Mucosa of rectum (tissue), 2 donors: ENCODE data around the gene ATP6AP1.
A peak's percentile ranks its signal among the peaks of the same experiment; 100 is the strongest.

Experiments
- H3K27ac ChIP-seq, 2 donors: one replicate each; pipeline ENCODE4 v1.7.0; 2013; ENCODE audit warnings: inconsistent platforms in 2 of 2, low read depth in 2 of 2, low read length in 2 of 2
- H3K27me3 ChIP-seq, 2 donors: one replicate each; pipeline ENCODE4 v1.7.0; 2013; ENCODE audit warnings: low read length in 2 of 2; ENCODE audit not compliant: control insufficient read depth in 2 of 2, insufficient read depth in 2 of 2
- H3K36me3 ChIP-seq, 2 donors: one replicate each; pipeline ENCODE4 v1.7.0; 2013; ENCODE audit warnings: low read length in 2 of 2; ENCODE audit not compliant: control insufficient read depth in 2 of 2, insufficient read depth in 2 of 2
- H3K4me1 ChIP-seq, 2 donors: one replicate each; pipeline ENCODE4 v1.7.0; 2013; ENCODE audit warnings: low read length in 2 of 2, mild to moderate bottlenecking in 1 of 2; ENCODE audit not compliant: control insufficient read depth in 2 of 2, insufficient read depth in 2 of 2
- H3K4me3 ChIP-seq, 2 donors: one replicate each; pipeline ENCODE4 v1.7.0; 2013; ENCODE audit warnings: low read length in 2 of 2
- H3K9ac ChIP-seq, 2 donors: one replicate each; pipeline ENCODE4 v1.7.0; 2013; ENCODE audit warnings: low read length in 2 of 2, low read depth in 1 of 2, mild to moderate bottlenecking in 1 of 2
- H3K9me3 ChIP-seq, 2 donors: one replicate each; pipeline ENCODE4 v1.7.0; 2013; ENCODE audit warnings: low read length in 2 of 2; ENCODE audit not compliant: control insufficient read depth in 2 of 2
- donor health status: healthy.
- donor health status: Normal muscosa, but diverticular disease.

The ATP6AP1 gene, protein sequence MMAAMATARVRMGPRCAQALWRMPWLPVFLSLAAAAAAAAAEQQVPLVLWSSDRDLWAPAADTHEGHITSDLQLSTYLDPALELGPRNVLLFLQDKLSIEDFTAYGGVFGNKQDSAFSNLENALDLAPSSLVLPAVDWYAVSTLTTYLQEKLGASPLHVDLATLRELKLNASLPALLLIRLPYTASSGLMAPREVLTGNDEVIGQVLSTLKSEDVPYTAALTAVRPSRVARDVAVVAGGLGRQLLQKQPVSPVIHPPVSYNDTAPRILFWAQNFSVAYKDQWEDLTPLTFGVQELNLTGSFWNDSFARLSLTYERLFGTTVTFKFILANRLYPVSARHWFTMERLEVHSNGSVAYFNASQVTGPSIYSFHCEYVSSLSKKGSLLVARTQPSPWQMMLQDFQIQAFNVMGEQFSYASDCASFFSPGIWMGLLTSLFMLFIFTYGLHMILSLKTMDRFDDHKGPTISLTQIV

DNA sequence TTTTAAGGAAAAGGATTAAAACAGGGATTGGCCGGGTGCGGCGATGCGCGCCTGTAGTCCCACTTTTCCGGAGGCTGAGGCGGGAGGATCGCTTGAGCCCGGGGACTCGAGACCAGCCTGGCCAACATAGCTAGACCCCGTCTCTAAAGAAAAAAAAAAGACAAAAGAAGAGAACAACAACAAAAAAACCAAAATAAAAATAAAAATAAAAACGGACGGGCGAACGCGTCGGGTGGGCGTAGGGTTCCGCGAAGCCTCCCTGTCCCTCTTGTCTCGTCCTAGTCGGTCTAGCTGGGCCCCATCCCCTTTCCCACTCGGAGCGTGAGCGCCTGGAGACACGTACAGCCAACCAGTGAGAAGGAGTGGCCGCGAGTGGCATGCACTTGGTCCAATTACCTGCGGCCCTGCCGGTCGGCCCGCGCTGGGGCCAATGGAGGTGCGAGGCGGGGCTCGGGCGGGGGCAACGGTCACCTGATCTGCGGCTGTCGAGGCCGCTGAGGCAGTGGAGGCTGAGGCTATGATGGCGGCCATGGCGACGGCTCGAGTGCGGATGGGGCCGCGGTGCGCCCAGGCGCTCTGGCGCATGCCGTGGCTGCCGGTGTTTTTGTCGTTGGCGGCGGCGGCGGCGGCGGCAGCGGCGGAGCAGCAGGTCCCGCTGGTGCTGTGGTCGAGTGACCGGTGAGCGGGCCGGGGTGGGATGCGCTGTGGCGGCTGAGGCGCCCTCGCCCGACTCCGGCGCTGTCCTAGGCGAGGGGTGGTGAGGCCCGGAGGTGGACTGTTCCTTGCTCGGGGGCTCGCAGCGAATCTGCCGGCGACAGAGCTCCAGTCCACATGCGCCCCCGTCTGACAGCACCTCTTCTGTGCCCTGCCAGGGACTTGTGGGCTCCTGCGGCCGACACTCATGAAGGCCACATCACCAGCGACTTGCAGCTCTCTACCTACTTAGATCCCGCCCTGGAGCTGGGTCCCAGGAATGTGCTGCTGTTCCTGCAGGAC is at the start of gene ATP6AP1:
ATP6AP1 (plus strand) TSS at position 502 of the 996 bp plus-strand sequence; CDS start at position 518, 16 bp downstream.
- Histone ChIP-seq H3K27ac (peak within 1 kb of the TSS; percentile 75), H3K4me3 (peak within 1 kb of the TSS; percentile 68 to 76), H3K4me1 (peaks cover 4 to 7% of the 10 kb centered on the region in 2 donors), H3K27me3 (no peaks in the 10 kb centered on the region), H3K36me3 (no peaks in the 10 kb centered on the region), H3K9me3 (no peaks in the 10 kb centered on the region), H3K9ac (peak within 1 kb of the TSS; percentile 56 to 66)

- Histone ChIP-seq H3K27ac (peak within 1 kb of the TSS; percentile 92), H3K27me3 (peaks cover 2 to 8% of the 10 kb centered on the region in 2 donors), H3K9ac (peak within 1 kb of the TSS; percentile 75 to 93), H3K4me3 (peak within 1 kb of the TSS; percentile 73 to 74), H3K9me3 (no peaks in the 10 kb centered on the region), H3K36me3 (no peaks in the 10 kb centered on the region), H3K4me1 (peaks cover 14 to 16% of the 10 kb centered on the region in 2 donors)
Observed at GRCh38 chrX:154378799-154379568, 49.5 kb upstream of the ATP6AP1 start, which contains the start of gene EMD. Gene EMD, plus strand, starts transcription at chrX:154379295. Its CDS starts 190 bp downstream, at chrX:154379485.

GRCh38 chrX:154379569-154379951 is 48.9 kb upstream of the ATP6AP1 start:
- Histone ChIP-seq H3K4me1 (peaks cover 12 to 14% of the 10 kb centered on the region in 2 donors), H3K27me3 (peaks cover 2 to 8% of the 10 kb centered on the region in 2 donors), H3K27ac (peak overlapping the region; percentile 92), H3K36me3 (no peaks in the 10 kb centered on the region), H3K9me3 (no peaks in the 10 kb centered on the region), H3K9ac (peak overlapping the region; percentile 75 to 93), H3K4me3 (peak overlapping the region; percentile 73 to 74)

DNA sequence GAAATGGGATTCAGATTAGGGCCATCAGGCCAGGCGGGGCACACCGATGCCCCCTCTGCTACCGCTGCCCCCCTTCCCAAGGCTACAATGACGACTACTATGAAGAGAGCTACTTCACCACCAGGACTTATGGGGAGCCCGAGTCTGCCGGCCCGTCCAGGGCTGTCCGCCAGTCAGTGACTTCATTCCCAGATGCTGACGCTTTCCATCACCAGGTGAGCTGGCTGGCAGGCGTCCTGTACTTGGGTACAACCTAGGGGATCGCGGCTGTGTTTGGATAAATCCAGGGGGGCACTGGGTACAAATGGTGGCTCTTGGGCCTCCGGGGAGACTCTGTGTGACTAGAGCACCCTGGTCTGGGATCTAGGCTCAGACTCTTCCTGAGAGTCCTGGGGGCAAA is 48.3 kb upstream of the ATP6AP1 start:
- H3K4me1 ChIP-seq: peaks cover 12 to 14% of the 10 kb centered on the region in 2 donors
- peak overlapping the region; percentile 92 for H3K27ac ChIP-seq
- H3K27me3 ChIP-seq: peaks cover 2 to 8% of the 10 kb centered on the region in 2 donors
- H3K9ac ChIP-seq: peak overlapping the region; percentile 75 to 93
- H3K36me3 ChIP-seq: no peaks in the 10 kb centered on the region
- H3K9me3 ChIP-seq: no peaks in the 10 kb centered on the region
- peak overlapping the region; percentile 73 to 74 for H3K4me3 ChIP-seq

DNA sequence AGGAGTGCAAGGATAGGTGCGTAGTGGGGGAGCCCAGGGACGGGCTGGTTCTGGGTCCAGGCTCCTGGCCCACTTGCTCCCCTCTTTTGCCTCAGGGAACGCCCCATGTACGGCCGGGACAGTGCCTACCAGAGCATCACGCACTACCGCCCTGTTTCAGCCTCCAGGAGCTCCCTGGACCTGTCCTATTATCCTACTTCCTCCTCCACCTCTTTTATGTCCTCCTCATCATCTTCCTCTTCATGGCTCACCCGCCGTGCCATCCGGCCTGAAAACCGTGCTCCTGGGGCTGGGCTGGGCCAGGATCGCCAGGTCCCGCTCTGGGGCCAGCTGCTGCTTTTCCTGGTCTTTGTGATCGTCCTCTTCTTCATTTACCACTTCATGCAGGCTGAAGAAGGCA is 47.7 kb upstream of the ATP6AP1 start:
- H3K9ac ChIP-seq: no peak overlapping the region

DNA sequence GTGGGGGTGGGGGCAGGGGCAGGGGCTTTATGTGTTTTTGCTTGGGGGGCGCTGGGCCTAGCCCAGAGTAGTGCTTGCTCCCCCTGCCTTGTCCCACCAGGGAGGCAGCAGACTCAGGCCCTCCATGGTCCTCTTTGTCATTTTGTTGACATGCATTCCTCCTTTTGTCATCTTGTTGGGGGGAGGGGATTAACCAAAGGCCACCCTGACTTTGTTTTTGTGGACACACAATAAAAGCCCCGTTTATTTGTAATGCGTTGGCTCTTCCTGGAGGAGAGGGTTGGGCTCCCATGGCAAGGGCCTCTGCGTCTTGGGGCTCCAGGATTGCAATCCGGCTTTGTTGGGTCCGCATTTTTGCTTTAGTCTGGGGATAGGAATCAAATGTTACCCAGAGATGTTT is 47.2 kb upstream of the ATP6AP1 start:
- H3K36me3 ChIP-seq: no peaks in the 10 kb centered on the region
- no peak overlapping the region for H3K9ac ChIP-seq
- H3K9me3 ChIP-seq: no peaks in the 10 kb centered on the region
- H3K4me1 ChIP-seq: peaks cover 12 to 14% of the 10 kb centered on the region in 2 donors
- H3K27me3 ChIP-seq: peaks cover 2 to 8% of the 10 kb centered on the region in 2 donors
- no peak overlapping the region for H3K4me3 ChIP-seq
- H3K27ac ChIP-seq: no peak overlapping the region

More for the DNA sequence above, 47.7 kb upstream of the ATP6AP1 start:
- no peak overlapping the region for H3K4me3 ChIP-seq
- H3K4me1 ChIP-seq: peaks cover 12 to 14% of the 10 kb centered on the region in 2 donors
- peaks cover 2 to 8% of the 10 kb centered on the region in 2 donors for H3K27me3 ChIP-seq
- no peaks in the 10 kb centered on the region for H3K9me3 ChIP-seq
- H3K27ac ChIP-seq: no peak overlapping the region
- H3K36me3 ChIP-seq: no peaks in the 10 kb centered on the region

DNA sequence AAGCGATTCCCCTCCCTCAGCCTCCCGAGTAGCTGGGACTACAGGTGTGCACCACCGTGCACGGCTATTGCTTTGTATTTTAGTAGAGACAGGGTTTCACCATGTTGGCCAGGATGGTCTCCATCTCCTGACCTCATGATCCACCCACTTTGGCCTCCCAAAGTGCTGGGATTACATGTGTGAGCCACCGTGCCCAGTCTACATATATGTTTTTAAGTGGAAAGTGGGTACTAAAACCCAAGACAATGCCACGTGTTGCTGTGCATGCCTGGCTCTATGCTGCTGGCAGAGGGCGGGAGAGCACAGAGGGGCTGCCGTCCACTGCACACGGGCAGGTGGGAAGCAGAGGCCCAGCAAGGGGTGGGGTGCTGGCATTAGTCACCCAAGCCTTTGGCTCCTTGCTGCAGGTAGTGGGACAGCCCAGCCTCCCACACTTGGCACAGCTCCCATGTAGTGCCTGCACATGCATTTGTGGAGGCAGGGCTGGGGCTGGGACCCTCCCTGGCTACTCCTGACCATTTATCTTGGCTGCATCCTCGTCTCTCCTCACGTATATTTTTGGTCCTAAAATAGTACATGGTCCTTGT is 45.9 kb upstream of the ATP6AP1 start:
- Histone ChIP-seq H3K27me3 (peaks cover 2 to 5% of the 10 kb centered on the region in 2 donors), H3K9ac (no peak overlapping the region), H3K4me1 (peaks cover 11 to 14% of the 10 kb centered on the region in 2 donors), H3K36me3 (no peaks in the 10 kb centered on the region), H3K9me3 (no peaks in the 10 kb centered on the region), H3K4me3 (no peak overlapping the region), H3K27ac (no peak overlapping the region)

DNA sequence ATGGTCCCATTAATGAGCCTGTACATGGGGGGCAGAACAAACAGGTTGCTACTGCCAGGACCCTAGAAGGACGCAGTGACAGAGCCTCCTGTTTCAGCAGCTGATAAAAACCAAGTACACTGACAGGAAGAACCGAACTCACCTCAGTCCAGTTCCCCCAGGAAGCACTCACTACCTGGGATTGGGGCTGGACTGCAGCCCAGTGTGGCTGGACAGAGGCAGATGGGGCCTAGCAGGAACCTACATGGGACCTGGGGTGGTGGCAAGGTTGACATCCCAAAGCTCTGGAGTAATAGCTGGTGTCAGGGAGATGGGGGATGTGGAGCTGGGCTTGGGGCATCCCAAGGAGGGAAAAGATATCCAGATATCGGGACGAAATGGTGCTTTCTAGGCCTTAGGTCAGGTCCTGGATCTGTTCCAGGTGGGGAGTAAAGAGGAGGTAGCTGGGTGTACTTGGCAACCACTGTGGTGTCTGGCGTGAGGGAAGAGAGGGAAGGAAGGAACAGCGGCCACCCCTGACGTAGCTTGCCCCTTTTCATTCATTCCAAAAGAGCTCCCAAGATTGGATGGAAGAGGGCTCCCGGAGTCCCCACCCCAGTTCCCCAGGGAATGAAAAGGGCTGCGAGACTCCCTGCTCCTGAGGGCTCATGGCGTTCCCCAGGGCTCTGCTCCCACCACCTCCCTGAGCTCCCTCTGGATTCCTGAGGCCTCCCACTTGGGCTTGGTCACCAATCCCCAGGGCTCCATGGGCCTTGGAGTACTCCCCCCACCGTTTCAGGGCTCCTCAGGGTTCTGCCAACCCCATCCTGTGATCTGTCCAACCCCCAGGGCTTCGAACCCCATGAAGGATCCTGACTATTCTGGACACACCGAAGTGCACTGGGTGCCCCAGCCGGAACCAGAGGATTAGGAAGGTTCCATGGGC is 44.9 kb upstream of the ATP6AP1 start:
- no peak overlapping the region for H3K9ac ChIP-seq
- H3K27ac ChIP-seq: no peak overlapping the region
- no peaks in the 10 kb centered on the region for H3K9me3 ChIP-seq
- peaks cover 2 to 5% of the 10 kb centered on the region in 2 donors for H3K27me3 ChIP-seq
- H3K4me3 ChIP-seq: no peak overlapping the region
- H3K36me3 ChIP-seq: no peaks in the 10 kb centered on the region
- H3K4me1 ChIP-seq: peaks cover 6 to 9% of the 10 kb centered on the region in 2 donors
